ENCODE results near the gene ALK. TPM values are rescaled to one million over a fixed set of nuclear protein-coding genes. Genes with fewer than 3 reads are reported as not detected.

ALK gene
- total RNA-seq, 2 donors from 2014 or later: 0.19 TPM; not detected in 1

GRCh38 chr2:29657674-29658073 lies 263.7 kb downstream of the ALK start:
- no peak for DNase-seq
- Histone ChIP-seq H3K27ac (no peak overlapping the region), H3K4me1 (no peaks in the 10 kb centered on the region), H3K9ac (ENCODE audit: low read depth in 2 of 2, low read length in 2 of 2) (no peak overlapping the region), H3K9me3 (no peaks in the 10 kb centered on the region), H3K36me3 (no peaks in the 10 kb centered on the region), H3K27me3 (no peaks in the 10 kb centered on the region), H3K4me3 (no peak overlapping the region)
- TF ChIP-seq CTCF (IDR thresholded peaks at IDR 0.05): no peak
- intact Hi-C loops (cut with DNase I): no loop called here

GRCh38 chr2:29655391-29656086 lies 265.8 kb downstream of the ALK start:
- TF ChIP-seq CTCF (IDR thresholded peaks at IDR 0.05): no peak

GRCh38 chr2:29650631-29651097 lies 270.7 kb downstream of the ALK start:
- Histone ChIP-seq H3K36me3 (no peaks in the 10 kb centered on the region), H3K9me3 (no peaks in the 10 kb centered on the region), H3K4me1 (no peaks in the 10 kb centered on the region), H3K4me3 (no peak overlapping the region), H3K27me3 (no peaks in the 10 kb centered on the region), H3K27ac (no peak overlapping the region), H3K9ac (ENCODE audit: low read depth in 2 of 2, low read length in 2 of 2) (no peak overlapping the region)
- no peak for DNase-seq
- intact Hi-C loops (cut with DNase I): no loop called here
- TF ChIP-seq CTCF (IDR thresholded peaks at IDR 0.05): no peak

More at GRCh38 chr2:29655391-29656086, 265.8 kb downstream of the ALK start:
- no peak overlapping the region for H3K9ac ChIP-seq (ENCODE audit: low read depth in 2 of 2, low read length in 2 of 2)
- no peaks in the 10 kb centered on the region for H3K4me1 ChIP-seq
- intact Hi-C loops (cut with DNase I): no loop called here
- no peaks in the 10 kb centered on the region for H3K36me3 ChIP-seq
- H3K27ac ChIP-seq: no peak overlapping the region
- no peaks in the 10 kb centered on the region for H3K9me3 ChIP-seq
- no peak overlapping the region for H3K4me3 ChIP-seq
- no peaks in the 10 kb centered on the region for H3K27me3 ChIP-seq
- no peak for DNase-seq

GRCh38 chr2:29644949-29645348 lies 276.4 kb downstream of the ALK start:
- H3K9ac ChIP-seq (ENCODE audit: low read depth in 2 of 2, low read length in 2 of 2): no peak overlapping the region
- intact Hi-C loops (cut with DNase I): no loop called here
- H3K27ac ChIP-seq: no peak overlapping the region
- no peaks in the 10 kb centered on the region for H3K27me3 ChIP-seq
- H3K4me3 ChIP-seq: no peak overlapping the region
- H3K4me1 ChIP-seq: no peaks in the 10 kb centered on the region
- DNase-seq: no peak
- no peaks in the 10 kb centered on the region for H3K9me3 ChIP-seq
- TF ChIP-seq CTCF (IDR thresholded peaks at IDR 0.05): no peak
- no peaks in the 10 kb centered on the region for H3K36me3 ChIP-seq

- Histone ChIP-seq H3K27ac (no peak overlapping the region), H3K4me1 (no peaks in the 10 kb centered on the region), H3K27me3 (no peaks in the 10 kb centered on the region), H3K9ac (ENCODE audit: low read depth in 2 of 2, low read length in 2 of 2) (no peak overlapping the region), H3K36me3 (no peaks in the 10 kb centered on the region), H3K4me3 (no peak overlapping the region), H3K9me3 (no peaks in the 10 kb centered on the region)
- no peak for DNase-seq
- no peak for TF ChIP-seq CTCF (IDR thresholded peaks at IDR 0.05)
- intact Hi-C loops (cut with DNase I): no loop called here
Observed at GRCh38 chr2:29643196-29643595, 278.2 kb downstream of the ALK start.

Measured in colonic mucosa (tissue), 4 donors.